Stimulated activated CD8-positive, alpha-beta memory T cell treated with anti-CD3 and anti-CD28 coated beads, Interleukin-15, amount 100 ng/mL, for 1 hour (primary cell): ENCODE results near the gene EIF5A2.
"Not testable (repeated sequence)": the region's sequence is repeated elsewhere in the genome, so short reads cannot be mapped to it uniquely, and the experiment has no call there.

Experiments used
- DNase-seq: peaks from one replicate; pipeline ENCODE4 v3.0.0-alpha.2; 2020; ENCODE audit warnings: low read depth

The EIF5A2 gene

GRCh38 chr3:170908235-170909116 lies at the start of gene EIF5A2:
Gene EIF5A2 (minus strand): TSS chr3:170908637. CDS start chr3:170907806, 831 bp downstream.
- peak; percentile 91 for DNase-seq

- DNase-seq, result no peak
Observed at GRCh38 chr3:170956647-170957046, 48.2 kb upstream of the EIF5A2 start.

- no peak for DNase-seq
Observed at GRCh38 chr3:170953736-170954135, 45.3 kb upstream of the EIF5A2 start.

- DNase-seq, result no peak
Observed at GRCh38 chr3:170953229-170953628, 44.8 kb upstream of the EIF5A2 start.

GRCh38 chr3:170949211-170949610 lies 40.8 kb upstream of the EIF5A2 start:
- no peak for DNase-seq

- DNase-seq, result no peak
Observed at GRCh38 chr3:170947018-170947769, 38.8 kb upstream of the EIF5A2 start.

GRCh38 chr3:170942011-170942410 lies 33.6 kb upstream of the EIF5A2 start:
- no peak for DNase-seq

GRCh38 chr3:170941551-170941950 lies 33.1 kb upstream of the EIF5A2 start:
- DNase-seq, result no peak

GRCh38 chr3:170933039-170933438 lies 24.6 kb upstream of the EIF5A2 start:
- not testable (repeated sequence) for DNase-seq

GRCh38 chr3:170923553-170923952 lies 15.1 kb upstream of the EIF5A2 start:
- DNase-seq, result not testable (repeated sequence)

- no peak for DNase-seq
Observed at GRCh38 chr3:170918715-170919114, 10.3 kb upstream of the EIF5A2 start.

GRCh38 chr3:170914690-170915089 lies 6.3 kb upstream of the EIF5A2 start:
- no peak for DNase-seq

- DNase-seq, result no peak
Observed at GRCh38 chr3:170914212-170914611, 5.8 kb upstream of the EIF5A2 start.

- no peak for DNase-seq
Observed at GRCh38 chr3:170911051-170911450, 2.6 kb upstream of the EIF5A2 start.

GRCh38 chr3:170910542-170910941 lies 2.1 kb upstream of the EIF5A2 start:
- no peak for DNase-seq

GRCh38 chr3:170909129-170909903 lies 879 bp upstream of the EIF5A2 start:
- DNase-seq, result no peak

- no peak for DNase-seq
Observed at GRCh38 chr3:170907637-170908234, 701 bp downstream of the EIF5A2 start.

GRCh38 chr3:170905862-170906261 lies 2.6 kb downstream of the EIF5A2 start:
- no peak for DNase-seq

- no peak for DNase-seq
Observed at GRCh38 chr3:170903123-170903522, 5.3 kb downstream of the EIF5A2 start.

GRCh38 chr3:170899455-170899854 lies 9.0 kb downstream of the EIF5A2 start:
- no peak for DNase-seq

GRCh38 chr3:170897978-170898377 lies 10.5 kb downstream of the EIF5A2 start:
- no peak for DNase-seq

GRCh38 chr3:170897199-170897598 lies 11.2 kb downstream of the EIF5A2 start:
- DNase-seq, result not testable (repeated sequence)
